ENCODE measurements around the gene NAXE. TPM values are rescaled to one million over a fixed set of nuclear protein-coding genes. Genes with fewer than 3 reads are reported as not detected.

NAXE gene
- total RNA-seq, 1 experiment from 2014 or later, result 67.9 TPM

- Histone ChIP-seq H3K9me3 (replicated peaks) (no peaks in the 10 kb centered on the region), H3K27ac (no peak overlapping the region), H3K27me3 (replicated peaks) (peaks cover 84% of the 10 kb centered on the region), H3K36me3 (no peaks in the 10 kb centered on the region), H3K4me1 (replicated peaks) (no peaks in the 10 kb centered on the region; the same call in 1 of the 2 replicates), H3K4me3 (no peak overlapping the region)
- no peak for DNase-seq (ENCODE audit: low read depth in 1 of 2, low spot score in 2 of 2)
Measured at GRCh38 chr1:156643049-156643777, 51.6 kb downstream of the NAXE start.

GRCh38 chr1:156643778-156644092 is 52.2 kb downstream of the NAXE start:
- no peaks in the 10 kb centered on the region for H3K36me3 ChIP-seq
- DNase-seq (ENCODE audit: low read depth in 1 of 2, low spot score in 2 of 2), result no peak
- H3K4me1 ChIP-seq (replicated peaks), result no peaks in the 10 kb centered on the region; the same call in 1 of the 2 replicates
- no peak overlapping the region for H3K27ac ChIP-seq
- peaks cover 88% of the 10 kb centered on the region for H3K27me3 ChIP-seq (replicated peaks)
- no peaks in the 10 kb centered on the region for H3K9me3 ChIP-seq (replicated peaks)
- no peak overlapping the region for H3K4me3 ChIP-seq

Other genes starting within 250 kb of the NAXE start
- not detected in 2 replicates for gene RHBG, start 222.6 kb upstream of the NAXE start, total RNA-seq (2014; rRNA removed; shearing (Covaris generic))
- gene MEF2D, start 91.0 kb upstream of the NAXE start, total RNA-seq (2014; rRNA removed; shearing (Covaris generic)), result 7.0 and 9.8 TPM in 2 replicates
- gene IQGAP3, start 19.2 kb upstream of the NAXE start, total RNA-seq (2014; rRNA removed; shearing (Covaris generic)), result 38.3 and 64.1 TPM in 2 replicates
- gene TTC24, start 12.1 kb upstream of the NAXE start, total RNA-seq (2014; rRNA removed; shearing (Covaris generic)), result not detected in 2 replicates
- 10.0 and 18.4 TPM in 2 replicates for gene GPATCH4, start 9.7 kb downstream of the NAXE start, total RNA-seq (2014; rRNA removed; shearing (Covaris generic))
- gene HAPLN2, start 27.6 kb downstream of the NAXE start, total RNA-seq (2014; rRNA removed; shearing (Covaris generic)), result not detected in 2 replicates
- not detected in 2 replicates for gene BCAN, start 50.3 kb downstream of the NAXE start, total RNA-seq (2014; rRNA removed; shearing (Covaris generic))
- gene NES, start 85.6 kb downstream of the NAXE start, total RNA-seq (2014; rRNA removed; shearing (Covaris generic)), result 149 and 169 TPM in 2 replicates
- gene CRABP2, start 113.8 kb downstream of the NAXE start, total RNA-seq (2014; rRNA removed; shearing (Covaris generic)), result 2.8 and 6.7 TPM in 2 replicates
- gene METTL25B, start 136.7 kb downstream of the NAXE start, total RNA-seq (2014; rRNA removed; shearing (Covaris generic)), result 6.4 and 6.5 TPM in 2 replicates
- gene ISG20L2, start 137.0 kb downstream of the NAXE start, total RNA-seq (2014; rRNA removed; shearing (Covaris generic)), result 13.8 and 21.5 TPM in 2 replicates
- 70.0 and 126 TPM in 2 replicates for gene MRPL24, start 149.3 kb downstream of the NAXE start, total RNA-seq (2014; rRNA removed; shearing (Covaris generic))
- 324 and 387 TPM in 2 replicates for gene HDGF, start 159.9 kb downstream of the NAXE start, total RNA-seq (2014; rRNA removed; shearing (Covaris generic))
- gene PRCC, start 175.8 kb downstream of the NAXE start, total RNA-seq (2014; rRNA removed; shearing (Covaris generic)), result 36.9 and 37.3 TPM in 2 replicates
- not detected in 2 replicates for gene SH2D2A, start 225.1 kb downstream of the NAXE start, total RNA-seq (2014; rRNA removed; shearing (Covaris generic))